DMS 273 (cell line): ENCODE measurements around the gene TMC6.
"Not testable (repeated sequence)": the region's sequence is repeated elsewhere in the genome, so short reads cannot be mapped to it uniquely, and the experiment has no call there.

Experiments
- DNase-seq: peaks from one replicate; lab custom pipeline; 2025; ENCODE audit not compliant: unreplicated experiment; lab: John Stamatoyannopoulos, UW

Gene TMC6

DNA sequence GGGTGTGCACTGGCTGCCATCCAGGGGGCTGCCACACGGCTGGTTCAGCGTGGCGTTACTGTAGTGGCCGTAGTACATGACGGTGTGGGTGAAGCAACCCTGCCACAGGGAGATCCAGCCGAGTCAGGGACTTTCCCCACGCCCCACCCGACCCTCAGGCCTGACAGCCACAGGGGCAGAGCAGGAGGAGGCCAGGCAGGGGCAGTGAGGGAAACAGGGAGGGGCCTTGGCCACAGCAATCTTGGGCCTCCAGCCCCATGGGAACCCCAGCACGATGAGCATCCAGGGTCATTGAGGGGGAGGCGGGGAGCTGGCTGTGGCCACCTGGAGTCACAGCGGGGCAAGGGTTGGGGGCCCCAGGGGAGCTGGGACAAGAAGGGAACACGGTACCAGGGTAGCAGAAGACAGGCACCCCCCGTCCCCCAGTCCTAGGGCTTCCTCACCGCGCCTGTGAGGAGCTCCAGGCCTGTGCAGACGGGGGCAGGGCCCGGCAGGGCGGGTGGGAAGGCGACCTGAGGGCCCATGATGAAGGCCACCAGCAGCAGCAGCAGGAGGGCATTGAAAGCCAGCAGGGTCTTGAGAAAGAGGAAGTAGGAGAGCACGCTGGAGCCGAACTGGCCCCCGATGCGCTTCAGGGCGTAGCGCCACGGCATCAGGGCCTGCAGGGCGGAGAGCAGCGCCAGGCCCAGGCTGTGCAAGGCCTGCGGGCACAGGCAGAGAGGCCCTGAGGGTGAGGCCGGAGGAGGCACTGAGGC lies 4.3 kb downstream of the TMC6 start:
- no peak for DNase-seq

DNA sequence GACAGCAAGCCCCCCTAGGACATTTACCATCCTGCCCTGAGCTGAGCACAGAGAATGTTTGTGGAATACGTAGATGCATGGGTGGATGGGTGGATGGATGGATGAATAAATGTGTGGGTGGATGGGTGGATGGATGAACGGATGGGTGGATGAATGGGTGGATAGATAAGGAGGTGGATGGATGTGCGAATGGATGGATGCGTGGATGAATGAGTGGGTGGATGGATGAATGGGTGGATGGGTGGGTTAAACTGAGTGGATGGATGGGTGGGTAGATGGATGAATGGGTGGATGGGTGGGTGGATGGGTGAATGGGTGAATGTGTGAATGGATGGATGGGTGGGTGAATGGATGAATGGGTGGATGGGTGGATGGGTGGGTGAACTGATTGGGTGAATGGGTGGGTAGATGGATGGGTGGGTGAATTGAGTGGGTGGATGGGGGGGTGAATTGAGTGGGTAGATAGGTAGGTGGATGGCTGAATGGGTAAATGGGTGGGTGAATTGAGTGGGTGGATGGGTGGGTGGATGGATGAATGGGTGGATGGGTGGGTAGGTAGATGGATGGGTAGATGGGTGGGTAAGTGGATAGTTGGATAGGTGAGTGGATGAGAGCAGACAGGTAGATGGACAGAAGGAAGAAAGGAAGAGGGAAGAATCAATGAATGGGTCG lies 5.2 kb downstream of the TMC6 start:
- no peak for DNase-seq

DNA sequence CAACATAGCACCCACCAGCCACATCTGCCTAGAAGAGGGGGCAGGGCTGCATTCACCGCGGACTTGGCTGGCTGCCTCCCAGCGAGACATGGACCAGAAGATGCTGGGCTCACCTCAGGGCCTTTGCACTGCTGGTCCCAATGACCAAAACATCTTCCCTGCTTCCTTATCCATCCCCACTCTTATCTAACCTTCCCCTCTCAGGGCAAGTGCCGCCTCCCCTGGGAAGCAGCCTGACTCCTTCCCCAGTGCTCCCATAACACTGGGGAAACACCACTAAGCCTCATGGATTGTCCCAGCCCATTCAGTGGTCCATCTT lies 5.7 kb downstream of the TMC6 start:
- DNase-seq, result no peak

DNA sequence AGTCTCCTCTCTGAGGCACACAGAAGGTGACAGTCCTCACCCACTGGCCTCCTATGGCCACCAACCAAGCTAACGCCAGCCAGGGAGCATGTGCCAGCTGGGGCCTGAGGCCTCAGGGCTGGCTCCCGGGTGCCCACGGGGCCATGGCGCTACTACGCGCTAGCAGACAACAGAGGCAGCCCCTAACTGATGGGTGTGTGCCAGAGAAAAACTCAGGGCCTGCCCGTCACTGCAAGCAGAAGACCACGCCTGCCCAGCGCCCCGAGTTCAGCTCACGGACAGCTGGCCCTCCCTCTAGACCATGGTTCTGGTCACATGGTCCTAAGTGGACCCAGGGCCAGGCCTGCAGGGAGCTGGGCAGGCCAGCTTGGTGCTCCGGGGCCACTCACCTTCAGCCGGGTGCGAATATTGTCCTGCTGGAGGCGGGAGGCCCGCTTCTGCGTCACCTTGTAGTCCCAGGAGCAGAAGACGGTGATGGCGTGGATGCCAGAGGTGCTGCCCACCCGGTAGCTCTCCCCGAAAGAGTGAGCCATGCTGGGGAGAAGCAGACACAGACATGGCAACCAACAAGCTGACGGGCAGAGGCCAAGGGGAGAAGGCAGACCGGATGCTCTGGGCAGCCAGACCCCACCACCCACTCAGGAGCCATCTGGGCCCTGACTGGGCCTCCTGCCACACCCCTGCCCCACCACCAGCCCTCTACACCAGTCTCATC lies 6.2 kb downstream of the TMC6 start:
- no peak for DNase-seq

DNA sequence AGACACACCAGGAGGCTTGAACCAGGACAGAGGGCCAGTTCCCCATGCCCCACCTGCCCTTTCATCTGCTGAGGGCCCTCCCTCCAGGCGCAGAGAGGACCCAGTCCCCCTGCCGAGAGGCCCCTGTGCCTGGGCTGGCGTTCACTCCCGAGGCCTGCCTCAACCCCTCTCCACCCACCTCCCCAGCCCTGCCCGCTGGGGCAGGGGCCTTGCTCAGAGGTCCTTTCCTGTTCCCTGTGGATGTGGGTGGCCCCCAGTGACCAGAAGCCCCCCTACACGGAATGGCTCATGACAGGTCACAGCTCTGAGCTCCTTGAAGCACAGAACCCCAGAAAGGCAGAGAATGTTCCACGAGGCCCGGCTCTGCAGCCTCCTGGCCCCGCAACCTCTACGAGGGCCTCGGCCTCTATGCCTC lies 6.7 kb downstream of the TMC6 start:
- no peak for DNase-seq

DNA sequence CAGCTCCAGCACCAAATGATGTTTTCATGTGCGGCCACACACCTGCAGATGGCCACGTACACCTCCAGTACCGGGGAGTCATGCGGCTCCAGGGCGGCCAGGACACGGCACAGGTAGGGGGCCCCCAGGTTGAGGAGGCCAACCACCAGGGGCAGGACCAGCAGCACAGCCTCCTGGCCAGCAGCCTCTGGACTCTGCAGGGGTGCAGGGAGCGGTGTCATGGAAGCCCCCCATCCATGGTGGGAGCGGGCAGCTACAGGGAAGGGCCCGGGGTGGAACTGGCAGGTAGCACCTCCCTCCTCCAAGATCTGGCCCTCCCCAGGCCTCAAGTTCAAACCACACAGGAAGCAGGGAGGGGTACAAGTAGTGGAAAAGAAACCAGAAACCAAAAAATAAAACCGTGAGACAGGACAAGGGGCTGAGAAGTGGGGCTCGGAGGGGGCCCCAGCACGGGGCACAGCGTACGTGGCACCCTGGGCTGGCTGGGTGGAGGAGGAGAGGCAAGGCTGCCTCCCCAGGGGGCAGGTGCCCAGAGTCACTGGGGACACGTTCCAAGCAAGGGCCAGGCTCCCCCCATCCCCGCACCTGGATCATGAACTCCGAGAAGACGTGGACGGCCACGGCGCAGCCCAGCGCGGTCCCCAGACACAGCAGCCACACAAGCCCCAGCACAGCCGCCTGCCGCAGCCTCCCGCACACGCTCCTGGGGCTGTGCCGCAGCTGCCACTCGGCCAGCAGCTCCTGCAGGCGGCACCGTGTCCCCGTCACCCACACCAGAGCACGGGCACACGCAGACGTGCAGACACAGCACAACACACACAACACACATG lies 7.4 kb downstream of the TMC6 start:
- no peak for DNase-seq

DNA sequence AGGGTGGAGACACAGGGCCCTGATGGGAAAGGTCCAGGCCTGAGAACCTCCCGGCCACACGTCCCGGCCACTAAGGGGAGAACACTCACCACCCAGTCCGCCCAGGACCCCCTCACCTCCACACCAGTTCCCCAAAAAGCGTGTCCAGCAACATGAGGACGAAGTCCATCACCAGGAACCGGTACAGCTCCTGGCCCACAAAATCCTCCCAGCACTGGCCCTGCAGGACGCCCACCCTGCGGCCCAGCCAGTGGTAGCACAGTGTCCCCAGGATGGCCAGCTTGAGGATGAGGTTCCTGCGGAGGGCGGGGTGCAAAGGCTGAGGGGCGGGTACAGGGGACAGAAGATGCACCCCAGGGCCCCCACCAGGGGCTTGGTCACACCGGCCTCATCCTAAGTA lies 8.0 kb downstream of the TMC6 start:
- DNase-seq, result no peak

DNA sequence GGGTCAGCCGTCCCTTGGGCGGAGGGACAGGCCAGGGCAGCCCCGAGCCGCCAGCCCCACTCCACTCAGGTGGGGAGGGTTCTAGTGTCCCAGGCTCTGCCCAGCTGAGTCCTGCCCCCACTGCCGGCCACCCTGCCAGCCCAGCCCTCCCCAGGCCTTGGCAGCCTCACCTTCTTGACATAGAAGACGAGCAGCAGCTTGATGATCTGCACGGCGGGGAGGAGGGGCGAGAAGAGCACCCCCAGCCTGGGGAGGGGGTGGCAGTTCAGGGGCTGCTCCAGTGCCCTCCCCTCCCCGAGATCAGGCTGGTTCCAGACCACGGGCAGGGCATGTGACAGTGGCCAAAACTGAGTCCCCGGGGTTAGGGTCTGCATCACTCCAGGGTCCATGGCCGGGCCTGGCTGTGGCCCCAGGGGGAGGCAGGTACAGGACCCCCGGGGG lies 9.7 kb downstream of the TMC6 start:
- no peak for DNase-seq

DNA sequence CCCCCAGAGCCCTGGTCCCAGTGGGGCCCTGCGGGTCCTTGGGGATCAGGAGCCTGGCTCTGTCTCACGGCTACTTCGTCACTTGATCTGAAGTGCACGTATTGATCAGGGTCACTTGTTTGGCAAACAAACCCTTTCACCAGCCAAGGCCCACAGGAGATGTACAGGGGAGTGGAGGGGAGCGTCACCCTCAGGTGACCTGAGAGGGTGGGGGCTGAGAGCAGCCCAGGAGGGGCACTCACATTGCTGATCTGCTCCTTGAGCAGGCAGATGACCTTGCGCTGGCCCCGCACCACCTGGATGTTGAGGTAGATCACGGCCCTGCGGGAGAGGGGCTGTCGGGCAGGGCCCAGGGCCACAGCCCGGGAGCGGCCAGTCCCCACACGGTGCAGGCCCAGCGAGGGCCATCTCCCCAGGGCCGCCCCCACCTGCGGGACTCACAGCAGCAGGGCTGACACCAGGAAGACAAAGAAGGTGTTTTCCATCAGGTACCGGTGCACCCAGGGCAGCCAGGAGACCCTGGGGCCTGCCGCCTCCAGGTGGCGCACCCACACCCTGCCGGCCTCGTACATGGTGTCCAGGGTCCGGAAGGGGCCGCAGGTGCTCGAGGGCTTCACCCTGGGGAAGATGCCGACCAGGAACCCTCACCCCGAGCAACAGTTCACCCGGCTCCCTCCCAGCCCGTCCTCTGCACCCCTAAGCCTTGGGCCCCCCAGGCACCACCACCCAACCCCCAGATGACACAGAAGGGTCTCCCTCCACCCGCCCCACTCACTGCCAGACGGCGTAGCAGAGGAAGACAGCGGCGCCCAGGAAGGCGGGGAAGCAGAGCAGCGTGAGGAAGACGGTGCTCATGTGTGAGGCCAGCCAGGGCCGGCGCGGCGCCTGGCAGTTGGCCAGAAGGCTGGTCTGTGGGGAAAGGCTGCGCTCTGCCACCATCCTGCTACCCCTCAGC lies 11.3 kb downstream of the TMC6 start:
- peak; percentile 83 for DNase-seq

DNA sequence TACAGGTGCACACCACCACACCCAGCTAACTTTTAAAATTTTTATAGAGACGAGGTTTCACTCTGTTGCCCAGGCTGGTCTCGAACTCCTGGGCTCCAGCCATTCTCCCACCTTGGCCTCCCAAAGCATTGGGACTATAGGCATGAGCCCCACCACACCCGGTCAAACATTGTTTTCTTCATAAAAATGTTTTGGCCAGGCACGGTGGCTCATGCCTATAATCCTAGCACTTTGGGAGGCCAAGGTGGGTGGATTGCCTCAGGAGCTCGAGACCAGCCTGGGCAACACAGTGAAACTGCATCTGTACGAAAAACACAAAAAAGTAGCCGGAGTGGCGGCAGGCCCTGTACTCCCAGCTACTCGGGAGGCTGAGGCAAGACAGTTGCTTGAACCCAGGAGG lies 12.1 kb downstream of the TMC6 start:
- DNase-seq, result no peak

DNA sequence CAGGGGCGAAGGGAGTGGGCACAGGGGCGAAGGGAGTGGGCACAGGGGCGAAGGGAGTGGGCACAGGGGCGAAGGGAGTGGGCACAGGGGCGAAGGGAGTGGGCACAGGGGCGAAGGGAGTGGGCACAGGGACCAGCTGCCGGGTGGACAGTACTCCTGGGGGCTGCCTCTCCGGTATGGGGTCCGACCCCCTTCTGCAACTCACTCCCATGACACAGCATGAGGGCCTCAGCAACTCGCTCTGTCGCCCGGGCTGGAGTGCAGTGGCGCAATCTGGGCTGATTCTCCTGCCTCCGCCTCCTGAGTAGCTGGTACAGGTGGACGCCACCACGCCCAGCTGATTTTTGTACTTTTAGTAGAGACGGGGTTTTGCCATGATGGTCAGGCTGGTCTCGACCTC lies 12.8 kb downstream of the TMC6 start:
- DNase-seq, result not testable (repeated sequence)

DNA sequence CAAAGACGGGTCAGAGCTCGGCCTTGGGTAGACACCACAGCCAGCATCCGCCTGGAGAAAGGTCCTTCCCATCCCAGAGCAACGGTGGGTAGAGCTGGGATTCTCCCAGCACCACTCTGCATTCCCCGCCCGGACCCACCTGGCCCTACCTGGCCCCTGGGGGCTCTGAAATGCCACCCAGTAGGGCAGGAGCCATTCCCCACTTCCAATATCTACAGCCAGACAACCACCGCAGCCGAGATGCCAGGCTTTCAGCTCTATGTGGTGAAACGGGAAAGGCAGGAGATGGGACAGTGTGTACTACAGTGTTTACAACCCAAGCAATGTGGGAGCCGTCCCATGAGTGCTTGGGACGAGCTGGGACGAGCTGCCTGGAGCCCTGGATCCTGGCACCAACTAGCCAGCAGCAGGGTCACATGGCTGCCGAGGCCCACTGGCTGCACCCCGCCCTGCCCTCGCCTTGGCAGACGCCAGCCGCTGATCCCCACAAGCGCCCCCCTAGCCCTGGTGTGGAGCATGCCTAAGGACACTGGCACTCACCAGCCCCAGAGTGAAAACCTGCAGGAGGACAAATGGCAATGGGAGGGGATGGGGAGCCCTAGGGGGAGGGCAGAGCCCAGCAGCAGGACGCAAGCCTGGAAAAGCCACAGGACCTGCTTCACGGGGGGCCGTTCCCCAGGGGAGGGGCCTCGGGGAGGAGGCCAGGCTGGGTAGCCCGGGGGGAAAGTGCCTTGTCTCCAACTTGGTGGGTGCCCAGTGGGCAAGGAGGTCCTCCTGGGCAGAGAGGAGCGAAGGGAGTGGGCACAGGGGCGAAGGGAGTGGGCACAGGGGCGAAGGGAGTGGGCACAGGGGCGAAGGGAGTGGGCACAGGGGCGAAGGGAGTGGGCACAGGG lies 13.5 kb downstream of the TMC6 start:
- no peak for DNase-seq

DNA sequence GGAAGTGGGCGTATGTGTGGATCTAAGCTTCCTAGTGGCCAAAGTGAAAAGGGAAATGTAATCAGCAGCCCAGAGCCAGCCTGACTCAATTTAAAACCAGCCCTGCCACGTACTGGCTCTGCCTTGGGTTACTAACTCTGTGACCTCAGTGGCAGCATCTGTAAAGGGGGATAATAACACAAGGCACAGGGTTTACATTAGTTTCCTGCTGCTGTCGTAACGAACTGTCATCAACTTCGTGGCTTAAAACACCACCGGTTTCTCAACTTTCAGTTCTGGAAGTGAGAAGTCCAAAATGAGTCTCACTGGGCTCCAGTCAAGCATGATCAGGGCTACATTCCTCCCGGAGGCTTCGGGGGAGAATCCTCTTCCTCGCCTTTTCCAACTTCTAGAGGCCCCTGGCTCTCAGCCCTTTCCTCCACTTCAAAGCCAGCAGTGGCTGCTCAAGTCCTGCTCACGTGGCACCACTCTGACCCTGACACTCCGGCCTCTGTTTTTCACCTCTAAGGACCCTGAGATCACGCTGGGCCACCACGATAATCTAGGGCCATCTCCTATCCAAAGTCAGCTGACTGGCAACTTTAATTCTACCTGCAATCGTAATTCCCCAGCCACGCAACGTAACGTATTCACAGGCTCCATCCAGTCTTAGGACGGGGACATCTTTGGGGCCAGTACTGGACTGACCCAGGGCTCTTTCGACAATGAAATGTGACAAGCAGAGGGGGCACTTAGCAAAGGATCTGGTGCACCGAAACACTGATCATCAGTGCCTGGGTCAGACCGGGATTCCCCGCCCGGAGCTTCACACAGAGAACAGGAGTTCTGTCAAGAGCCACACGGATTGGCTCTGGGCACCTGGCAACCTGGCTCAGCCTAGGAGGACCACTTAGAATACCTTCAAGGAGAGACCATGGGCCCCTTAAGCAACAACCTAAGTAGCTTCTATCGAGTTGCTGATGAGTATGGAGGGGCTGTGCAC lies 14.5 kb downstream of the TMC6 start:
- DNase-seq, result no peak

DNA sequence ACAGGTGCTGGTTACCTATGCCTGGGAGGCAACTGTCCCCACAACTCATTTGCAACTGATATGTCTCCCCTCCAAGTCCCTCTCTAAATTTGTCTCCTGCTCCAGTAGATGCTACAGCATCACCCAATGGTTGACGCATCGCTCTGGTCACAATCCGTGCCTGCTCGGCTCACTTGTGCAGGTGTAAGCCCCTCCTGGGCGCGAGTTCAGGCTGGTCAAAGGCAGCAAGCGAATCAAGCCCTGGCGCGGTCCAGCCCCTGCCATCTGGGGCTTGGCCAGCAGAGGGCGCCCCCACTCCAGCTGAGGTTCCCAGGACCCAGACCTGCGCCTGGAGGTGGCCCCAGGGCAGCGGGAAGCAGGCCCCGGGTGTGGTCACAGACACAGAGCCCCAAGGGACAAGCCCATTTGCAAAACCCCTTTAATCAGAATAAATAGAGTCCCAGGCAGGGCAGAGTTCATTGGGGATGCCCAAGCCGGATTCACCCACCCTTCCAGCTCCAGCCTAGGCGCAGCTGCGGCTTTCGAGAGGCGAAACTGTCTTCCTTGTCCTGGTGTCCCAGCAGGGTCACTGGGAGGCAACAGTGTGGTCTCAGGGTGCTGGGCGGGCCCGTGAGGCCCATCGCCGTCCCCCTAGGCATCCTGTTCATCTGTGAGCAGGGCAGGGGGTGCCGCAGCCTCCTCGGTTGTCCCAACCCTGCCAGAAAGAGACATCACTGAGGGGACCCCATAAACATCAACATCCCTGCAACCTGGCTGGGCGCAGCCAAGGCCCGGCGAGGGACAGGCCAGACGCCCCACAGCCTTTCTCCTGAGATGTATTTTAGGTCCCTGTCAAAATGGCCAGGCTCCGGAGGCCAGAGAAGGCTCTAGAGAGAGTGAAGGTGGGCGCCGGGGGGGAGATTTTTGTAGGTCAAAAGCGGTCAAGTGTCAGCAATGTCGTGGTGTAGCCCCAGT lies 15.8 kb downstream of the TMC6 start:
- DNase-seq, result peak; percentile 82

DNA sequence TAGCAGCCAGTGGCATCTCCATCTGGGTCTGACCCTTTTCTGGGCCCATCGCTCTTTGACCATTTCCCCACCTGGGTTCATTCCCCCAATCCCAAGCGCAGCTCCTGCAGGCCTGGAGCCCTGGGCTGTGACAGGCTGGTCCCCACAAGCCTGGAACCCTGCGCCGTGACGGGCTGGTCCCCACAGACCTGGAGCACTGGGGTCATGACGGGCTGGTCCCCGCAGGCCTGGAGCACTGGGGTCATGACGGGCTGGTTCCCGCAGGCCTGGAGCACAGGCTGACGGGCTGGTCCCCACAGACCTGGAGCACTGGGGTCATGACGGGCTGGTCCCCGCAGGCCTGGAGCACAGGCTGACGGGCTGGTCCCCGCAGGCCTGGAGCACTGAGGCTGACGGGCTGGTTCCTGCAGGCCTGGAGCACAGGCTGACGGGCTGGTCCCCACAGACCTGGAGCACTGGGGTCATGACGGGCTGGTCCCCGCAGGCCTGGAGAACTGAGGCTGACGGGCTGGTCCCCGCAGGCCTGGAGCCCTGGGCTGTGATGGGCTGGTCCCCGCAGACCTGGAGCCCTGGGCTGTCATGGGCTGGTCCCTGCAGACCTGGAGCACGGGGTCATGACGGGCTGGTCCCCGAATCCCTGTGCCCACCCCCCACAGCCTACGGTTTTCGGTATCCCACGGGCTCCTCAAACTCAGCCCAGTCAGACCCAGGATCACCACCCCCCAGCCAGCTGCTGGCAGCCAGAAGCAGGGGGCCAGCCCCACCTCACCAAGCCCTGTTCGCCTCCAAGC lies 16.6 kb downstream of the TMC6 start:
- no peak for DNase-seq
